H1 (cell line): Measurements from ENCODE around the gene MRPS12.

ENCODE experiments used
- CREB1 ChIP-seq: IDR thresholded peaks from 2 replicates; pipeline ENCODE4 v1.6.1; 2012; ENCODE audit warnings: inconsistent platforms
- CTCF ChIP-seq, 3 experiments: IDR thresholded peaks; 1 replicate in 2 of 3; 2 replicates in 1 of 3; pipeline versions ENCODE4 v1.5.1 to v1.6.1; 2011; ENCODE audit warnings: low read length in 3 of 3, mild to moderate bottlenecking in 3 of 3, inconsistent platforms in 2 of 3, low read depth in 1 of 3, moderate library complexity in 1 of 3; ENCODE audit not compliant: insufficient read depth in 1 of 3; ENCODE audit errors: control extremely low read depth in 1 of 3
- JUND ChIP-seq: IDR thresholded peaks from 2 replicates; pipeline ENCODE4 v1.6.1; 2011; ENCODE audit warnings: mild to moderate bottlenecking, improper control_type of control experiment, low read length
- POLR2A ChIP-seq, 2 experiments: IDR thresholded peaks; 1 replicate in 1 of 2; 2 replicates in 1 of 2; pipeline ENCODE4 v1.6.1; 2011; ENCODE audit warnings: low read depth in 2 of 2, low read length in 2 of 2, mild to moderate bottlenecking in 2 of 2; ENCODE audit errors: control extremely low read depth in 1 of 2
- POLR2AphosphoS5 ChIP-seq: IDR thresholded peaks from 2 replicates; pipeline ENCODE4 v1.6.1; 2011; ENCODE audit warnings: low read depth, low read length
- RFX5 ChIP-seq: IDR thresholded peaks from 2 replicates; pipeline ENCODE4 v1.6.1; 2011; ENCODE audit warnings: low read depth, low read length, improper control_type of control experiment, borderline replicate concordance
- SP1 ChIP-seq: IDR thresholded peaks from 2 replicates; pipeline ENCODE4 v1.6.1; 2011; ENCODE audit warnings: low read depth, low read length
- SUZ12 ChIP-seq: fragments of 200-600 bp; sonication (generic); IDR thresholded peaks from 2 replicates; pipeline ENCODE4 v1.6.1; 2012; ENCODE audit warnings: mild to moderate bottlenecking, inconsistent platforms, low read length, moderate library complexity, mixed read lengths
- TAF1 ChIP-seq: IDR thresholded peaks from 2 replicates; pipeline ENCODE4 v1.6.1; 2011; ENCODE audit warnings: mild to moderate bottlenecking, low read depth, low read length
- TCF12 ChIP-seq: IDR thresholded peaks from 2 replicates; pipeline ENCODE4 v1.6.1; 2011; ENCODE audit warnings: low read depth, mild to moderate bottlenecking, low read length

GRCh38 chr19:38911388-38912001 lies 19.2 kb upstream of the MRPS12 start:
- TF ChIP-seq SUZ12 (no peak), TAF1 (no peak), SP1 (no peak), CTCF (IDR thresholded peaks at IDR 0.05; ENCODE audit: control extremely low read depth in 1 of 3, insufficient read depth in 1 of 3, low read depth in 1 of 3, low read length in 3 of 3) (no peak), POLR2A (IDR thresholded peaks at IDR 0.05; ENCODE audit: control extremely low read depth in 1 of 2, low read depth in 2 of 2, low read length in 2 of 2) (no peak), POLR2AphosphoS5 (no peak; the same call in 1 of the 2 replicates), RFX5 (no peak), CREB1 (no peak), JUND (no peak), TCF12 (no peak)
